SK-N-SH (cell line): ENCODE measurements around the gene ZNF580. TPM values are rescaled to one million over a fixed set of nuclear protein-coding genes. Genes with fewer than 3 reads are reported as not detected.
A peak's percentile ranks its signal among the peaks of the same experiment; 100 is the strongest.

Source experiments
- CTCF ChIA-PET: fragments of 300-600, 350-600 bp; formaldehyde crosslinking; extraction: SDS; loops from one replicate; lab custom pipeline; 2021; lab: Yijun Ruan, JAX
- POLR2A ChIA-PET: fragments of 350-600 bp; sonication (Branson Sonifier 250); formaldehyde crosslinking; extraction: SDS; loops from one replicate; lab custom pipeline; 2020; ENCODE audit warnings: antibody characterized with exemption, inconsistent platforms; lab: Yijun Ruan, JAX
- DNase-seq: peaks from one replicate; pipeline ENCODE4 v3.0.0; 2012
- H2AFZ ChIP-seq: fragments of 200-600 bp; sonication (generic); 2 replicates; pipeline ENCODE4 v1.8.1; 2016; ENCODE audit warnings: antibody characterized with exemption, mild to moderate bottlenecking, low read depth
- H3F3A ChIP-seq: fragments of 200-600 bp; sonication (generic); replicated peaks from 2 replicates; pipeline ENCODE3; 2016; ENCODE audit warnings: antibody characterized with exemption, mild to moderate bottlenecking; ENCODE audit not compliant: insufficient read depth
- H3K27ac ChIP-seq, 2 experiments: fragments of 200-500 bp in 1 of 2; fragments of 200-600 bp in 1 of 2; sonication (Bioruptor generic) in 1 of 2; sonication (generic), shearing (Covaris generic) in 1 of 2; 2 replicates each; pipeline versions ENCODE4 v1.5.1 to v1.6.1; 2014 to 2016; ENCODE audit warnings: low read depth in 2 of 2, inconsistent platforms in 1 of 2, low read length in 1 of 2, mild to moderate bottlenecking in 1 of 2, mixed read lengths in 1 of 2
- H3K27me3 ChIP-seq: fragments of 200-600 bp; sonication (generic), shearing (Covaris generic); 2 replicates; pipeline ENCODE4 v1.6.1; 2016; ENCODE audit warnings: mixed run types; ENCODE audit not compliant: insufficient read depth
- H3K36me3 ChIP-seq, 2 experiments: fragments of 200-500 bp in 1 of 2; fragments of 200-600 bp in 1 of 2; sonication (Bioruptor generic) in 1 of 2; sonication (generic) in 1 of 2; replicated peaks in 1 of 2; 2 replicates each; pipeline versions ENCODE3 to v1.5.1; 2014 to 2016; ENCODE audit warnings: low read length in 1 of 2, mild to moderate bottlenecking in 1 of 2; ENCODE audit not compliant: insufficient read depth in 2 of 2, control insufficient read depth in 1 of 2
- H3K4me1 ChIP-seq, 2 experiments: fragments of 200-500 bp in 1 of 2; fragments of 200-600 bp in 1 of 2; sonication (Bioruptor generic) in 1 of 2; sonication (generic), shearing (Covaris generic) in 1 of 2; 2 replicates each; pipeline versions ENCODE4 v1.5.1 to v1.6.1; 2014 to 2016; ENCODE audit warnings: low read depth in 1 of 2, low read length in 1 of 2, mixed run types in 1 of 2; ENCODE audit not compliant: insufficient read depth in 2 of 2, control insufficient read depth in 1 of 2
- H3K4me2 ChIP-seq: fragments of 200-600 bp; sonication (generic), shearing (Covaris generic); 2 replicates; pipeline ENCODE4 v1.6.1; 2017; ENCODE audit warnings: mixed run types
- H3K4me3 ChIP-seq, 2 experiments: fragments of 200-500 bp in 1 of 2; fragments of 200-600 bp in 1 of 2; sonication (Bioruptor generic) in 1 of 2; sonication (generic), shearing (Covaris generic) in 1 of 2; 2 replicates each; pipeline versions ENCODE4 v1.5.1 to v1.8.1; 2014 to 2016; ENCODE audit warnings: low read depth in 2 of 2, inconsistent platforms in 1 of 2, low read length in 1 of 2, mild to moderate bottlenecking in 1 of 2, mixed read lengths in 1 of 2, moderate library complexity in 1 of 2
- H3K79me2 ChIP-seq: fragments of 200-600 bp; sonication (generic); 2 replicates; pipeline ENCODE4 v1.8.1; 2017; ENCODE audit warnings: mild to moderate bottlenecking; ENCODE audit not compliant: insufficient read depth
- H3K9ac ChIP-seq: fragments of 200-600 bp; sonication (generic); 2 replicates; pipeline ENCODE4 v1.6.1; 2017; ENCODE audit warnings: mixed run types
- H3K9me2 ChIP-seq: fragments of 200-600 bp; sonication (generic); 2 replicates; pipeline ENCODE4 v1.6.1; 2017; ENCODE audit warnings: mixed run types
- H3K9me3 ChIP-seq: fragments of 200-600 bp; sonication (generic); 2 replicates; pipeline ENCODE4 v1.6.1; 2017; ENCODE audit warnings: mixed run types, mild to moderate bottlenecking, moderate library complexity
- H4K20me1 ChIP-seq: fragments of 200-600 bp; sonication (generic); 2 replicates; pipeline ENCODE4 v1.6.1; 2017; ENCODE audit warnings: mild to moderate bottlenecking, mixed run types; ENCODE audit not compliant: insufficient read depth
- CTCF ChIP-seq: fragments of 200-600 bp; sonication (generic); IDR thresholded peaks from 2 replicates; pipeline ENCODE4 v1.6.1; 2017; ENCODE audit warnings: antibody characterized with exemption, mild to moderate bottlenecking, moderate library complexity
- ELF1 ChIP-seq: IDR thresholded peaks from 2 replicates; pipeline ENCODE4 v1.4.0; 2012
- EP300 ChIP-seq, 2 experiments: IDR thresholded peaks; 2 replicates each; pipeline versions ENCODE4 v1.4.0 to v1.6.1; 2012; ENCODE audit warnings: borderline replicate concordance in 1 of 2, low read depth in 1 of 2, low read length in 1 of 2
- FOSL2 ChIP-seq: IDR thresholded peaks from 2 replicates; pipeline ENCODE4 v1.4.0; 2012; ENCODE audit warnings: low read depth, mild to moderate bottlenecking, moderate library complexity, borderline replicate concordance
- FOXJ3 ChIP-seq: sonication (generic); formaldehyde crosslinking; IDR thresholded peaks from 2 replicates; pipeline ENCODE4 v1.5.1; 2020; ENCODE audit warnings: mild to moderate bottlenecking, missing genetic modification reagents
- FOXM1 ChIP-seq: IDR thresholded peaks from 2 replicates; pipeline ENCODE4 v1.4.0; 2012; ENCODE audit warnings: low read depth, mild to moderate bottlenecking
- GABPA ChIP-seq: IDR thresholded peaks from 2 replicates; pipeline ENCODE4 v1.4.0; 2012; ENCODE audit warnings: low read depth, mild to moderate bottlenecking
- GATA2 ChIP-seq: sonication (generic); formaldehyde crosslinking; IDR thresholded peaks from 2 replicates; pipeline ENCODE4 v1.5.0; 2020; ENCODE audit warnings: mild to moderate bottlenecking, missing genetic modification reagents
- JUND ChIP-seq: IDR thresholded peaks from 2 replicates; pipeline ENCODE4 v1.4.0; 2012
- MXI1 ChIP-seq: IDR thresholded peaks from 2 replicates; pipeline ENCODE4 v1.6.1; 2012; ENCODE audit warnings: mild to moderate bottlenecking, low read depth, low read length, improper control_type of control experiment
- NRF1 ChIP-seq: IDR thresholded peaks from 2 replicates; pipeline ENCODE4 v1.6.1; 2012; ENCODE audit warnings: low read depth, mild to moderate bottlenecking, low read length
- POLR2AphosphoS5 ChIP-seq: IDR thresholded peaks from 2 replicates; pipeline ENCODE4 v1.6.1; 2012; ENCODE audit warnings: low read depth, low read length
- RCOR1 ChIP-seq: fragments of 150-350 bp; IDR thresholded peaks from 2 replicates; pipeline ENCODE4 v1.6.1; 2017; ENCODE audit warnings: antibody characterized with exemption, low read length
- REST ChIP-seq: IDR thresholded peaks from 2 replicates; pipeline ENCODE4 v1.6.1; 2012; ENCODE audit warnings: mild to moderate bottlenecking, low read depth, low read length, moderate library complexity
- RXRA ChIP-seq: IDR thresholded peaks from 2 replicates; pipeline ENCODE4 v1.4.0; 2012; ENCODE audit warnings: low read depth, mild to moderate bottlenecking, borderline replicate concordance
- SIN3A ChIP-seq: IDR thresholded peaks from 2 replicates; pipeline ENCODE4 v1.6.1; 2012; ENCODE audit warnings: low read depth, mild to moderate bottlenecking, low read length, moderate library complexity, borderline replicate concordance
- TAF1 ChIP-seq: IDR thresholded peaks from 2 replicates; pipeline ENCODE4 v1.6.1; 2012; ENCODE audit warnings: low read depth, mild to moderate bottlenecking, low read length, moderate library complexity, borderline replicate concordance
- TCF12 ChIP-seq: IDR thresholded peaks from 2 replicates; pipeline ENCODE4 v1.4.0; 2012
- TEAD4 ChIP-seq: IDR thresholded peaks from 2 replicates; pipeline ENCODE4 v1.4.0; 2012; ENCODE audit warnings: mild to moderate bottlenecking, borderline replicate concordance; ENCODE audit not compliant: insufficient read depth
- YY1 ChIP-seq: IDR thresholded peaks from 2 replicates; pipeline ENCODE4 v1.4.0; 2012; ENCODE audit warnings: low read depth, mild to moderate bottlenecking
- WGBS: methylation state at CpG from one replicate; pipeline ENCODE4 v1.1.6; 2017; ENCODE audit warnings: low lambda C conversion rate; 5-methylcytosine and 5-hydroxymethylcytosine counted together
- polyA plus RNA-seq, 3 experiments: library from polyadenylated mRNA; depleted of rRNA; stranded (reverse); fragments of >200 nt; gene quantifications; 2 replicates each; pipeline ENCODE4 v1.2.3, GENCODE V29; 2012
- TF ChIP-seq, protein P1 (sequence below): fragments of 150-350 bp; IDR thresholded peaks from 2 replicates; pipeline ENCODE4 v1.6.1; 2017; ENCODE audit warnings: antibody characterized with exemption, low read length, low read depth, borderline replicate concordance
- TF ChIP-seq, protein P2 (sequence below): IDR thresholded peaks from 2 replicates; pipeline ENCODE4 v1.4.0; 2012; ENCODE audit warnings: low read depth, borderline replicate concordance
- TF ChIP-seq, protein P3 (sequence below): IDR thresholded peaks from 2 replicates; pipeline ENCODE4 v1.4.0; 2012; ENCODE audit warnings: low read depth
- TF ChIP-seq, protein P4 (sequence below): fragments of 150-350 bp; IDR thresholded peaks from 2 replicates; pipeline ENCODE4 v1.6.1; 2016; ENCODE audit warnings: mild to moderate bottlenecking, low read depth, low read length

Gene ZNF580
- polyA plus RNA-seq, 1 of the 3 experiments (the other 2 are of a cell fraction), result 21.9 TPM

GRCh38 chr19:55599842-55600661 is 40.8 kb upstream of the ZNF580 start, which contains the start of gene ZNF524:
Gene ZNF524, plus strand, starts transcription at chr19:55600288. Its CDS starts 1,825 bp downstream, at chr19:55602113.
- H3K79me2 ChIP-seq, result peaks cover 18% of the 10 kb centered on the region
- TF ChIP-seq SIN3A, result 0 out of 2 replicates have a peak, but pooled peaks have one; percentile 36
- TF ChIP-seq REST, result peak; percentile 38; the same call in 1 of the 2 replicates
- no peak for TF ChIP-seq TCF12
- no peak for TF ChIP-seq JUND
- no peak for TF ChIP-seq FOXJ3 (CRISPR knock-in tag)
- TF ChIP-seq RXRA, result no peak
- TF ChIP-seq GABPA, result peak; percentile 63
- TF ChIP-seq POLR2AphosphoS5, result peak; percentile 47; the same call in 1 of the 2 replicates
- no peak for TF ChIP-seq FOSL2
- TF ChIP-seq, protein P1, sequence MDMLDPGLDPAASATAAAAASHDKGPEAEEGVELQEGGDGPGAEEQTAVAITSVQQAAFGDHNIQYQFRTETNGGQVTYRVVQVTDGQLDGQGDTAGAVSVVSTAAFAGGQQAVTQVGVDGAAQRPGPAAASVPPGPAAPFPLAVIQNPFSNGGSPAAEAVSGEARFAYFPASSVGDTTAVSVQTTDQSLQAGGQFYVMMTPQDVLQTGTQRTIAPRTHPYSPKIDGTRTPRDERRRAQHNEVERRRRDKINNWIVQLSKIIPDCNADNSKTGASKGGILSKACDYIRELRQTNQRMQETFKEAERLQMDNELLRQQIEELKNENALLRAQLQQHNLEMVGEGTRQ, result no peak
- TF ChIP-seq CTCF, result no peak
- TF ChIP-seq EP300 (IDR thresholded peaks at IDR 0.05; ENCODE audit: borderline replicate concordance in 1 of 2, low read depth in 1 of 2, low read length in 1 of 2), result peak in 1 of 2 experiments; percentile 36; a peak in 1 of 4 replicates
- TF ChIP-seq, protein P2, sequence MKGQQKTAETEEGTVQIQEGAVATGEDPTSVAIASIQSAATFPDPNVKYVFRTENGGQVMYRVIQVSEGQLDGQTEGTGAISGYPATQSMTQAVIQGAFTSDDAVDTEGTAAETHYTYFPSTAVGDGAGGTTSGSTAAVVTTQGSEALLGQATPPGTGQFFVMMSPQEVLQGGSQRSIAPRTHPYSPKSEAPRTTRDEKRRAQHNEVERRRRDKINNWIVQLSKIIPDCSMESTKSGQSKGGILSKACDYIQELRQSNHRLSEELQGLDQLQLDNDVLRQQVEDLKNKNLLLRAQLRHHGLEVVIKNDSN, result no peak
- peak; percentile 57 for TF ChIP-seq NRF1
- peak; percentile 66 for TF ChIP-seq MXI1
- no peak for TF ChIP-seq GATA2 (CRISPR knock-in tag)
- TF ChIP-seq, protein P3, sequence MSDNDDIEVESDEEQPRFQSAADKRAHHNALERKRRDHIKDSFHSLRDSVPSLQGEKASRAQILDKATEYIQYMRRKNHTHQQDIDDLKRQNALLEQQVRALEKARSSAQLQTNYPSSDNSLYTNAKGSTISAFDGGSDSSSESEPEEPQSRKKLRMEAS, result peak; percentile 60
- TF ChIP-seq RCOR1, result no peak
- peak; percentile 97 for TF ChIP-seq YY1
- TF ChIP-seq TEAD4, result no peak
- TF ChIP-seq TAF1, result peak; percentile 49; the same call in 1 of the 2 replicates
- no peak for TF ChIP-seq FOXM1
- TF ChIP-seq ELF1, result peak; percentile 33; the same call in 1 of the 2 replicates
- TF ChIP-seq, protein P4, sequence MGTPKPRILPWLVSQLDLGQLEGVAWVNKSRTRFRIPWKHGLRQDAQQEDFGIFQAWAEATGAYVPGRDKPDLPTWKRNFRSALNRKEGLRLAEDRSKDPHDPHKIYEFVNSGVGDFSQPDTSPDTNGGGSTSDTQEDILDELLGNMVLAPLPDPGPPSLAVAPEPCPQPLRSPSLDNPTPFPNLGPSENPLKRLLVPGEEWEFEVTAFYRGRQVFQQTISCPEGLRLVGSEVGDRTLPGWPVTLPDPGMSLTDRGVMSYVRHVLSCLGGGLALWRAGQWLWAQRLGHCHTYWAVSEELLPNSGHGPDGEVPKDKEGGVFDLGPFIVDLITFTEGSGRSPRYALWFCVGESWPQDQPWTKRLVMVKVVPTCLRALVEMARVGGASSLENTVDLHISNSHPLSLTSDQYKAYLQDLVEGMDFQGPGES, result 0 out of 2 replicates have a peak, but pooled peaks have one; percentile 18

More at GRCh38 chr19:55599842-55600661, 40.8 kb upstream of the ZNF580 start, which contains the start of gene ZNF524:
- Histone ChIP-seq H3K4me1 (peaks cover 9 to 17% of the 10 kb centered on the region in 2 experiments; a peak in 3 of 4 replicates), H4K20me1 (no peaks in the 10 kb centered on the region), H3K9ac (peak within 1 kb of the TSS; percentile 99), H3F3A (peaks cover 26% of the 10 kb centered on the region), H2AFZ (peak within 1 kb of the TSS; percentile 90), H3K27me3 (no peaks in the 10 kb centered on the region), H3K9me2 (no peaks in the 10 kb centered on the region), H3K4me3 (peak within 1 kb of the TSS; percentile 67 to 91), H3K36me3 (peaks cover 14 to 20% of the 10 kb centered on the region in 2 experiments), H3K9me3 (no peaks in the 10 kb centered on the region), H3K27ac (peak within 1 kb of the TSS; percentile 98 to 99), H3K4me2 (peak within 1 kb of the TSS; percentile 94)
- WGBS, result under 1% methylated on average over 22 of the region's 97 CpGs
- ChIA-PET POLR2A (interaction anchor here (0.6 to 3.3 kb wide), 11 partner anchors 13 to 193 kb away, joined by 3 to 32 read pairs (median 4); partner anchors contain the start of genes U2AF2, UBE2S, ZNF579 and ZNF628), CTCF (interaction anchor here (0.7 to 2.3 kb wide), 8 partner anchors 12 to 459 kb away, joined by 3 to 8 read pairs (median 4); partner anchors contain the start of gene ZNF628)
- peak; percentile 92 for DNase-seq
